HepG2 (cell line): Measurements from ENCODE around the gene DHX8. TPM values are rescaled to one million over a fixed set of nuclear protein-coding genes. Genes with fewer than 3 reads are reported as not detected.

Experiments
- AGO2 ChIP-seq: fragments of 200-400 bp; formaldehyde crosslinking; optimal IDR thresholded peaks from 2 replicates; pipeline ENCODE3; 2017; ENCODE audit warnings: mild to moderate bottlenecking, low read depth, low read length, moderate library complexity
- ARHGAP35 ChIP-seq: sonication (generic); formaldehyde crosslinking; IDR thresholded peaks from 2 replicates; pipeline ENCODE4 v1.9.0; 2022; ENCODE audit warnings: mild to moderate bottlenecking, inconsistent platforms, moderate library complexity, missing genetic modification reagents, borderline replicate concordance
- FUBP1 ChIP-seq: sonication (generic); formaldehyde crosslinking; IDR thresholded peaks from 2 replicates; pipeline ENCODE4 v1.5.1; 2020; ENCODE audit warnings: missing genetic modification reagents, mild to moderate bottlenecking, borderline replicate concordance
- GTF3A ChIP-seq: sonication (generic); formaldehyde crosslinking; conservative IDR thresholded peaks from 2 replicates; pipeline ENCODE4 v1.4.0; 2020; ENCODE audit warnings: mild to moderate bottlenecking, missing genetic modification reagents
- HNRNPUL1 ChIP-seq: fragments of 200-400 bp; formaldehyde crosslinking; IDR thresholded peaks from 2 replicates; pipeline ENCODE4 v1.6.1; 2017; ENCODE audit warnings: low read depth, mild to moderate bottlenecking, low read length, moderate library complexity
- ISX ChIP-seq: sonication (generic); formaldehyde crosslinking; conservative IDR thresholded peaks from 2 replicates; pipeline ENCODE4 v1.5.0; 2020; ENCODE audit warnings: missing genetic modification reagents
- KLF11 ChIP-seq: IDR thresholded peaks from 2 replicates; pipeline ENCODE4 v1.6.1; 2016; ENCODE audit warnings: missing compliant biosample characterization
- LBX2 ChIP-seq: sonication (generic); formaldehyde crosslinking; IDR thresholded peaks from 2 replicates; pipeline ENCODE4 v1.5.0; 2020; ENCODE audit warnings: missing genetic modification reagents, mild to moderate bottlenecking, borderline replicate concordance
- MTA3 ChIP-seq: sonication (generic); formaldehyde crosslinking; IDR thresholded peaks from 2 replicates; pipeline ENCODE4 v1.4.0; 2020; ENCODE audit warnings: missing genetic modification reagents
- NFKB2 ChIP-seq: sonication (generic); formaldehyde crosslinking; IDR thresholded peaks from 2 replicates; pipeline ENCODE4 v1.4.0; 2020; ENCODE audit warnings: missing genetic modification reagents, borderline replicate concordance
- ONECUT2 ChIP-seq: sonication (generic); formaldehyde crosslinking; IDR thresholded peaks from 2 replicates; pipeline ENCODE4 v1.4.0; 2020; ENCODE audit warnings: missing genetic modification reagents
- PBX3 ChIP-seq: sonication (generic); formaldehyde crosslinking; IDR thresholded peaks from 2 replicates; pipeline ENCODE4 v1.8.1; 2023; ENCODE audit warnings: missing genetic modification reagents, inconsistent platforms, borderline replicate concordance
- POLR2AphosphoS2 ChIP-seq: IDR thresholded peaks from 2 replicates; pipeline ENCODE4 v1.6.1; 2011; ENCODE audit warnings: low read depth, low read length, improper control_type of control experiment
- RNF2 ChIP-seq: fragments of 450-650 bp; conservative IDR thresholded peaks from 2 replicates; pipeline ENCODE4 v1.6.1; 2016; ENCODE audit warnings: low read depth
- SIX4 ChIP-seq: sonication (generic); formaldehyde crosslinking; IDR thresholded peaks from 2 replicates; pipeline ENCODE4 v1.4.0; 2020; ENCODE audit warnings: missing genetic modification reagents
- ZBED4 ChIP-seq: sonication (generic); formaldehyde crosslinking; IDR thresholded peaks from 2 replicates; pipeline ENCODE4 v1.4.0; 2020; ENCODE audit warnings: missing genetic modification reagents, borderline replicate concordance
- ZBTB1 ChIP-seq: sonication (generic); formaldehyde crosslinking; IDR thresholded peaks from 2 replicates; pipeline ENCODE4 v1.4.0; 2020; ENCODE audit warnings: missing genetic modification reagents, borderline replicate concordance
- ZKSCAN8 ChIP-seq: IDR thresholded peaks from 2 replicates; pipeline ENCODE4 v1.6.1; 2016; ENCODE audit warnings: borderline replicate concordance, missing genetic modification reagents, missing compliant biosample characterization
- ZNF34 ChIP-seq: sonication (generic); formaldehyde crosslinking; IDR thresholded peaks from 2 replicates; pipeline ENCODE4 v1.4.0; 2020; ENCODE audit warnings: mild to moderate bottlenecking, missing genetic modification reagents, borderline replicate concordance
- ZNF414 ChIP-seq: sonication (generic); formaldehyde crosslinking; IDR thresholded peaks from 2 replicates; pipeline ENCODE4 v1.5.0; 2020; ENCODE audit warnings: missing genetic modification reagents
- ZNF441 ChIP-seq: sonication (generic); formaldehyde crosslinking; IDR thresholded peaks from 2 replicates; pipeline ENCODE4 v1.7.0; 2021; ENCODE audit warnings: missing genetic modification reagents, borderline replicate concordance
- polyA plus RNA-seq, 8 experiments: library from polyadenylated mRNA; depleted of rRNA in 3 of 8; stranded (reverse) in 7 of 8; unstranded in 1 of 8; fragments of >200 nt; fragmentation: Illumina TruSeq in 4 of 8; extraction: Trizol in 4 of 8; gene quantifications; 2 replicates each; pipeline versions ENCODE4 v1.2.1 to v1.2.3, GENCODE V29; 2011 to 2016; ENCODE audit warnings: low read depth in 4 of 8, missing spikeins in 1 of 8, mixed read lengths in 1 of 8; ENCODE audit not compliant: insufficient read depth in 1 of 8
- total RNA-seq, 5 experiments: library from RNA; depleted of rRNA; stranded (reverse); fragments of >200 nt; fragmentation: Illumina TruSeq; extraction: Trizol; gene quantifications; 2 replicates each; pipeline ENCODE4 v1.2.3, GENCODE V29; 2016; ENCODE audit warnings: low read depth in 1 of 5

Gene DHX8
- total and polyA plus RNA-seq, 2 of the 13 experiments (the other 11 are each of a cell fraction or from before 2014, with no cell fraction given), result 24.8 to 48.9 TPM

- TF ChIP-seq ZNF414 (CRISPR knock-in tag) (0 out of 2 replicates have a peak, but pooled peaks have one; percentile 36), SIX4 (CRISPR knock-in tag) (peak; percentile 95), AGO2 (no peak), MTA3 (CRISPR knock-in tag) (no peak), NFKB2 (no peak), FUBP1 (peak; percentile 87; the same call in 1 of the 2 replicates), HNRNPUL1 (no peak), ZNF441 (peak; percentile 93), ZBTB1 (CRISPR knock-in tag) (no peak), ONECUT2 (CRISPR knock-in tag) (peak; percentile 75), POLR2AphosphoS2 (no peak), ZNF34 (CRISPR knock-in tag) (no peak), ISX (CRISPR knock-in tag) (no peak), GTF3A (CRISPR knock-in tag) (no peak), LBX2 (no peak), ARHGAP35 (CRISPR knock-in tag) (0 out of 2 replicates have a peak, but pooled peaks have one; percentile 27), PBX3 (CRISPR knock-in tag) (no peak), RNF2 (0 out of 2 replicates have a peak, but pooled peaks have one; percentile 37), ZKSCAN8 (CRISPR knock-in tag) (peak; percentile 96), ZBED4 (CRISPR knock-in tag) (no peak), KLF11 (peak; percentile 32)
Measured at GRCh38 chr17:43456661-43457361, 27.0 kb upstream of the DHX8 start (continued).
